HFF-Myc (cell line): ENCODE results near the gene MNX1.

Source experiments
- DNase-seq: peaks from one replicate; pipeline ENCODE4 v3.0.0-alpha.2; 2011; ENCODE audit warnings: low read depth; ENCODE audit errors: extremely low read depth
- H3K4me3 ChIP-seq: replicated peaks from 2 replicates; pipeline ENCODE4 v1.5.1; 2011; ENCODE audit warnings: low read depth, mild to moderate bottlenecking, control low read depth, low read length
- TF ChIP-seq, protein P1 (sequence below): IDR thresholded peaks from 2 replicates; pipeline ENCODE4 v1.5.1; 2012; ENCODE audit warnings: mild to moderate bottlenecking, low read depth, low read length, control low read depth; ENCODE audit errors: missing control alignments

The MNX1 gene

GRCh38 chr7:157010588-157011332 lies at the start of gene MNX1:
MNX1 (minus strand) TSS chr7:157010663; CDS start chr7:157010350, 313 bp downstream.
- DNase-seq = no peak
- TF ChIP-seq, protein P1, sequence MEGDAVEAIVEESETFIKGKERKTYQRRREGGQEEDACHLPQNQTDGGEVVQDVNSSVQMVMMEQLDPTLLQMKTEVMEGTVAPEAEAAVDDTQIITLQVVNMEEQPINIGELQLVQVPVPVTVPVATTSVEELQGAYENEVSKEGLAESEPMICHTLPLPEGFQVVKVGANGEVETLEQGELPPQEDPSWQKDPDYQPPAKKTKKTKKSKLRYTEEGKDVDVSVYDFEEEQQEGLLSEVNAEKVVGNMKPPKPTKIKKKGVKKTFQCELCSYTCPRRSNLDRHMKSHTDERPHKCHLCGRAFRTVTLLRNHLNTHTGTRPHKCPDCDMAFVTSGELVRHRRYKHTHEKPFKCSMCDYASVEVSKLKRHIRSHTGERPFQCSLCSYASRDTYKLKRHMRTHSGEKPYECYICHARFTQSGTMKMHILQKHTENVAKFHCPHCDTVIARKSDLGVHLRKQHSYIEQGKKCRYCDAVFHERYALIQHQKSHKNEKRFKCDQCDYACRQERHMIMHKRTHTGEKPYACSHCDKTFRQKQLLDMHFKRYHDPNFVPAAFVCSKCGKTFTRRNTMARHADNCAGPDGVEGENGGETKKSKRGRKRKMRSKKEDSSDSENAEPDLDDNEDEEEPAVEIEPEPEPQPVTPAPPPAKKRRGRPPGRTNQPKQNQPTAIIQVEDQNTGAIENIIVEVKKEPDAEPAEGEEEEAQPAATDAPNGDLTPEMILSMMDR = no peak
- H3K4me3 ChIP-seq = peak within 1 kb of the TSS; percentile 13; the same call in 1 of the 2 replicates

DNA sequence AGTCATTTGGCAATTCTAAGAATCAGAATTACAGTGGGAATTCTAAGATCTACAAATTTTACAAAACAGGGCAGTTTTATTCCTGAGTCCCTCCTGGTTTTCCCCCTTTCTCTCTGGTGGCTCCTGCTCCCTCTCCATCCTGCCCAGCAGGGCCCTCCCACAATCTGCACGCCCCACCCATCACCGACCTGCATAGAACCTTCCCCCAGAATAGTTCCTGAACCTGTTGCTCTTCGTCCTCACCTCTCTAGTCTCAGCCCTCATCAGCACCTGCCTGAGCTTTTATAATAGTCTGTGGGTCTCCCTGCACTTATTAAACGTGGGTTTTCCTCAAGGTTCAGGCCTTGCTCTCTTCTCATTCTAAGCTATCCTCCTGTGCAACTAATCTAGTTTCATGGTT lies 49.1 kb upstream of the MNX1 start:
- TF ChIP-seq, protein P1 = no peak
- H3K4me3 ChIP-seq = no peak overlapping the region
- no peak for DNase-seq

GRCh38 chr7:157058701-157059100 lies 48.2 kb upstream of the MNX1 start:
- TF ChIP-seq, protein P1 = no peak
- DNase-seq = no peak
- no peak overlapping the region for H3K4me3 ChIP-seq

- DNase-seq = no peak
- TF ChIP-seq, protein P1 = no peak
- H3K4me3 ChIP-seq = no peak overlapping the region
Observed at GRCh38 chr7:157058068-157058467, 47.6 kb upstream of the MNX1 start.

- TF ChIP-seq, protein P1 = no peak
- no peak for DNase-seq
- H3K4me3 ChIP-seq = no peak overlapping the region
Observed at GRCh38 chr7:157056957-157057902, 46.8 kb upstream of the MNX1 start.

DNA sequence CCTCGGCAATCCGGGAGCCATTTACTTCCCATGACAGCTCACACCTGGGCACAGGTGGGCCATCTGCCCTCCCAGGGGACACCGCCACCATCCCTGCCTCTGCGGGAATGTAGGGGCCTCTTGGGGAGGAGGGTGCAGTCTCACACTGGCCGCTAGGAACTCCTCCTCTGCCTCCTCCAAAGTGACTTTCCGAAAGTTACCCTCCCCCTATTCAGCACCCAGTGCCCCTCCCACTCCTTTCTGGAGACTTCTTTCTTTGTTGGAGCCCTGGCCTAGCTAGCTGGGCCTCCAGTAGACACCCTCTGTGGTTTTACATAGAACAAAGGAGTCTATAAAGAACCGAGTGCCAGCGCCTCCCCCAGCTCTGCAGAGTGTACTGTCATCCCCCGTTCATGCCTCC lies 45.8 kb upstream of the MNX1 start:
- DNase-seq = no peak
- TF ChIP-seq, protein P1 = no peak
- no peak overlapping the region for H3K4me3 ChIP-seq
